ENCODE data around the gene MCCC2.
"Not testable (repeated sequence)": the region's sequence is repeated elsewhere in the genome, so short reads cannot be mapped to it uniquely, and the experiment has no call there.

Gene MCCC2

DNA sequence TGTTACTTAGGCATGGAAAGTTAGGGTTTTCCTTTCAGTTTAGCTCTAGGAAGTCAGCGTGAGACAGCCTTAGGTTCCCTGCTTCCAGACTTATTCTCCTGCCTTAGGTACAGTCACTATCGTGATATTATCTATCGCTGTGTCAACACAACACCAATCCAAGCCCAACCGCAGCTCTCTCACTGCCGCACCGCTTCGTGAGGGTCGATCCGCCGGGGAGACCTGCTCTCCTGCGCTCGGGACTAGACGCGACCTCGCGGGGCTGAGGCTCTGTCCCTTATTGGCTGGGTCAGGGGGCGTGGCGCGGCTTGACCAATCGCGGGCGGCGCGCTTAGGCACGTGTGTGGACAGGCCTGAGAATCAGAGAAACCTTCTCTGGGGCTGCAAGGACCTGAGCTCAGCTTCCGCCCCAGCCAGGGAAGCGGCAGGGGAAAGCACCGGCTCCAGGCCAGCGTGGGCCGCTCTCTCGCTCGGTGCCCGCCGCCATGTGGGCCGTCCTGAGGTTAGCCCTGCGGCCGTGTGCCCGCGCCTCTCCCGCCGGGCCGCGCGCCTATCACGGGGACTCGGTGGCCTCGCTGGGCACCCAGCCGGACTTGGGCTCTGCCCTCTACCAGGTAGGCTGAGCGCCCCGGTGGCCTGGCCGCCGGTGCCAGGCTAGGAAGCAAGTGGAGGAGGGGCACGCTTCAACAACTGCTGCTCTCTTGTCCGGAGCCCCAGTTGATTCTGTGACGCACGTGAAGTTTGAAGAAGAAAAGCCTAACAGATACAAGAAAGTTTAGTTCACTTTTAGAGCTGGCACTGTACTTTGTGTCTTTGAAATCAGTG, at the start of gene MCCC2:
MCCC2 (plus strand) TSS at position 400 of the 825 bp plus-strand sequence; CDS start at position 486, 86 bp downstream.
- DNase-seq: peak; percentile 84

DNA sequence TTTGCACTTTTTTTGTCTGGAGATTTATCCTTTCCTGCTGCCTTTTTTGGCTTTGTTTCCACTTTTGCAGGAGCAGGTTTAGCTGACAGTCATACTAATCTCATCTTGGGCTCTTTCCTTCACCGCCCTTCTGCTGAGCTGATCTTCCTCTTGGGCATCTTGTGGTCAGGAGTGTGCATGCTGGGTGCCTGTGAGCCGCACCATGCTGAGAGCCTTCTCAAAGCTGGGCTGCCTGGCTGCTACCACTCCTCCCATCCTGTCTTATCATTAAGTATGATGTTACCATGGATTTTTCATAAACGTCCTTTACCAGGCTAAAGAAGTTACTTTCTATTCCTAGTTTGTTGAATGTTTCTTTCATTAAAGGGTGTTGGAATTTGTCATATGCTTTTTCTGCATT, 49.5 kb upstream of the MCCC2 start:
- DNase-seq: no peak

DNA sequence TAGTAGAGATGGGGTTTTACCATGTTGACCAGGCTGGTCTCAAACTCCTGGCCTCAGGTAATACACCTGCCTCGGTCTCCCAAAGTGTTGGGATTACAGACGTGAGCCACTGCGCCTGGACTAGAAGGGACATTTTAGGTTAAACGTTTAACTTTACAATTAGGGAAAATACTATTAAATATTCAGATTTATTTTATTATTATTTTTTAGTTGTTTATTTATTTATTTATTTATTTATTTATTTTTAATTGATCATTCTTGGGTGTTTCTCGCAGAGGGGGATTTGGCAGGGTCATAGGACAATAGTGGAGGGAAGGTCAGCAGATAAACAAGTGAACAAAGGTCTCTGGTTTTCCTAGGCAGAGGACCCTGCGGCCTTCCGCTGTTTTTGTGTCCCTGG, 36.3 kb upstream of the MCCC2 start:
- not testable (repeated sequence) for DNase-seq

DNA sequence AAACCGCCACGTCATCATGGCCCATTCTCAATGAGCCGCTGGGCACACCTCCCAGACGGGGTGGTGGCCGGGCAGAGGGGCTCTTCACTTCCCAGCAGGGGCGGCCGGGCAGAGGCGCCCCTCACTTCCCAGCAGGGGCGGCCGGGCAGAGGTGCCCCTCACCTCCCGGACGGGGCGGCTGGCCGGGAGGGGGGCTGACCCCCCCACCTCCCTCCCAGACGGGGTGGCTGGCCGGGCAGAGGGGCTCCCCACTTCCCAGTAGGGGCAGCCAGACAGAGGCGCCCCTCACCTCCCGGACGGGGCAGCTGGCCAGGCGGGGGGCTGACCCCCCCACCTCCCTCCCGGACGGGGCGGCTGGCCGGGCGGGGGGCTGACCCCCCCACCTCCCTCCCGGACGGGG, 35.6 kb upstream of the MCCC2 start:
- DNase-seq: not testable (repeated sequence)

DNA sequence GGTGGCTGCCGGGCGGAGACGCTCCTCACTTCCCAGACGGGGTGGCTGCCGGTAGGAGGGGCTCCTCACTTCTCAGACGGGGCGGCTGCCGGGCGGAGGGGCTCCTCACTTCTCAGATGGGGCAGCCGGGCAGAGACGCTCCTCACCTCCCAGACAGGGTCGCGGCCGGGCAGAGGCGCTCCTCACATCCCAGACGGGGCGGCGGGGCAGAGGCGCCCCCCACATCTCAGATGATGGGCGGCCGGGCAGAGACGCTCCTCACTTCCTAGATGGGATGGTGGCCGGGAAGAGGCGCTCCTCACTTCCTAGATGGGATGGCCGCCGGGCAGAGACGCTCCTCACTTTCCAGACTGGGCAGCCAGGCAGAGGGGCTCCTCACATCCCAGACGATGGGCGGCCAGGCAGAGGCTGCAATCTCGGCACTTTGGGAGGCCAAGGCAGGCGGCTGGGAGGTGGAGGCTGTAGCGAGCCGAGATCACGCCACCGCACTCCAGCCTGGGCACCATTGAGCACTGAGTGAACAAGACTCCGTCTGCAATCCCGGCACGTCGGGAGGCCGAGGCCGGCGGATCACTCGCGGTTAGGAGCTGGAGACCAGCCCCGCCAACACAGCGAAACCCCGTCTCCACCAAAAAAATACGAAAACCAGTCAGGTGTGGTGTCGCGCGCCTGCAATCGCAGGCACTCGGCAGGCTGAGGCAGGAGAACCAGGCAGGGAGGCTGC, 35.0 kb upstream of the MCCC2 start:
- not testable (repeated sequence) for DNase-seq

DNA sequence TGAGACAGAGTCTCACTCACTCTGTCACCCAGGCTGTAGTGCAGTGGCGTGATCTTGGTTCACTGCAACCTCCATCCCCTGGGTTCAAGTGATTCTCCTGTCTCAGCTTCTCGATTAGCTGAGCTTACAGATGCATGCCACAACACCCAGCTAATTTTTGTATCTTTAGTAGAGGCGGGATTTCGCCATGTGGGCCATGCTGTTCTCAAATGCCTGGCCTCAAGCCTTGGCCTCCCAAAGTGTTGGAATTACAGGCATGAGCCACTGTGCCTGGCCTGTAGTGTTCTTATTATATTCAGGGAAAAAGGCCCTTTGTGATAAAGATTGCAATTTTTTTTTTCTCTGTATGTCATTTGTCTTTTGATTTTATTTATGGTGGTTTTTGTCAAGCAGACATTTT, 24.0 kb upstream of the MCCC2 start:
- no peak for DNase-seq

DNA sequence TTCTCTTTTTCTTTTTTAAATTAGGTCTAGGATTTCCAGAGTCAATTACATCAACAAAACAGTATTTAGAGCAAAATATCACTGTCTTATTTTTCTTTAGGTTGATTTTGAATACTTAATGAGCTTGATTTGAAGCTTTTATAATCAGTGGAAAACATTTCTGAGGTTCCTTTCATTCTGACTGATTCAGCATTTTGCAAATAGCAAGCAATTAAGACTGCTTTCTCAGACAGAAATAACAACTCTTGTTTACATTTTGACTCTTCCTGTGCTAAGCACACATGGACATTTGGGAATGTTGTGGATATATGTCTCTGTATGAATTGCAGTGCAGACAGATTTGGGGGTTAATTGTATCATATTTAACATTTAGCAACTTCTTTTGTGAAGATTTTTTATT, 22.2 kb upstream of the MCCC2 start:
- no peak for DNase-seq

DNA sequence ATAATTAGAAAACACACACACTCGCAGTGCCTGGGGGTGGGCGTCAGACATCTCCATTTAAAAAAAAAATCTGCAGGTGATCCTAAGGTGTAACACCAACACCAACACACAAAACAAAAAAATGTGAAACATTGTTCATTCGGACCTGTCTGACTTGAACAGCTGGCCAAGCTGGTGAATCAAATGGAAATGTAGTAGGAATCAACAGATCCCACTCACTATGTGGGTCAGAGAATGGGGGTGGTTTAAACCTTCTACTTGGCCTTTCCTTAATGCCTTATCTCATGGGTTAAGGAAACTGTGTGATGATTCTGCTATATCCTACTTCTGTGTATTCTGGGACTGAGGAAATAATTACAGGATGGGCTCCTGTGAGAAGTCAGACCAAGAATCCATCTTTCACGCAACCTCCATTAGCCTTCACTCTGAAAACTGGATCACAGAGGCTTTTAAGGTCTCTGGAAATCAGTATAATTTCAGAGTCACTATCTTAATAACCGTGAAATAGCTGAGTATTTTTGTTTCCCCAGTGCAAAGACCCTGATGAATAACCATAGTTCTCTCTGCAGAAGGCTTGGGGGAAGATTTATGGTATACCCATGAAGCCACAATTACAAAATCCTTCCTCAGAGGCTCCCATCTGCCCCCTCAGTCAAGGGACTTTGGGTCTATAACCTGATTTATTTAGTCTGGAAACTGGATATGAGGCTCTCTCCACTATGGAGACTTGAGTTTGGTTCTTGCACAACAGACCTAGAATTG, 17.2 kb upstream of the MCCC2 start:
- no peak for DNase-seq

DNA sequence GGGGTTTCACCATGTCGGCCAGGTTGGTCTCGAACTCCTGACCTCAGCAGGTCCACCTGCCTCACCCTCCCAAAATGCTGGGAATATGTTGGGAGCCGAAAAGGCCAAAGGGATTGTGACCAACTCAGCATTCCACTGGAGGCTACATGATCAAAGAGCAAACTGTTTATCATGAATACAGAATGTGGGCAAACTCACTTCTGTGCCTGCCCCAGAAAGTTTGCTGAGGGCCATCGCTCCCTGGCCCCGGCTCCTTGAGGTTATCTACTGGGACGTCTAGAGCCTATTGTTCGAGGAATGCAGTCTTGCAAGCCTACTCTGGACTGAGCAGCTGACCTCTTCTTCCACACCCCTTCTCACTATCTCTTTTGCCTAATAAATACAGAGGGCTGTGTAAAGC, 15.3 kb upstream of the MCCC2 start:
- not testable (repeated sequence) for DNase-seq

DNA sequence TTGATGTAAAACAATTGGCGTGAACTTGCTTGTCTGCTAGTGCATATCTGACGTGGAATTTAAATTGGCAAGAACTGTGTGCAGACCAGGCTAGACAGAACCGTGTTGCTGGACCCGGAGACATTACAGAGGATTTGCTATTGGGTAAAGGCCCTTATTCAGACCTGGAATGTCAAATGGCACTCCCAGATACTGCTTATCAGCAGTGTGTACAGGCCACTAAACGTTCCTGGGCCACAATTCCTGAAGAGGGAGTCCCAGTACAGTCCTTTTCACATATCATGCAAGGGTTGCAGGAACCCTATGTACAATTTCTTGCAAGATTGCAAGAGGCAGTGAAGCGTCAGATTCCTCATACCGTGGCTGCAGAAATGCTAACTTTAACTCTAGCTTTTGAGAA, 13.5 kb upstream of the MCCC2 start:
- no peak for DNase-seq

DNA sequence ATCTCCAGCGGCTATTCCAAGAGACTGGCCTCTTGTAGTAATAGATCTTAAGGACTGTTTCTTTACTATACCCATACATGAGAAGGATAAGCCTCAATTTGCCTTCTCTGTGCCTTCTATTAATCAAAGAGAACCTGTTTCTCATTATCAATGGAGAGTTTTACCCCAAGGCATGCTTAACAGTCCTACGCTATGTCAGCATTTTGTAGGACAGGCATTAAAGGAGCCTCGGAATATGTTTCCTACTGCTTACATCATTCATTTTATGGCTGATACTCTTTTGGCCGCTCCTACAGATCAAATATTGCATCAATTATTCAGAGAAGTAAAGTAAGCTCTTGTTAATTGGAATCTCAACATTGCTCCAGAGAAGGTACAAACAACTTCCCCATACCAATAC, 11.6 kb upstream of the MCCC2 start:
- not testable (repeated sequence) for DNase-seq

DNA sequence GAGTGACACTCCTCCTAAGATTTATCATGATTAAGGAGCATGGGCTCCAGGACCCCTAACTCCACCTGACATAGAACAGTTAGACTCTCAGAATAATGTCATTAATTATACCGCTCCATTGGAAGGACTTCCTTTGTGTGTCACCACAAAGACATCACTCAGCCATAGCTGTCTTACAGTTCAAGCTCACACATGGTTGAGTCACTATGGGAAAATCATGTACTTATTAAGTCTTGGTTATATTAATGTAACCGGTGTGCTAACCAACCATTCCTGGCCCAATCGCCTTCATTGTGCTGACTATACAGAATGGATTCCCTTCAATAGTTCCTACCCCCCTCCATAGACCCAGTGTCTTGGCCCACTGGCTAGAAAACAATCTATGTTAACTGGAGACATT, 10.9 kb upstream of the MCCC2 start:
- no peak for DNase-seq

DNA sequence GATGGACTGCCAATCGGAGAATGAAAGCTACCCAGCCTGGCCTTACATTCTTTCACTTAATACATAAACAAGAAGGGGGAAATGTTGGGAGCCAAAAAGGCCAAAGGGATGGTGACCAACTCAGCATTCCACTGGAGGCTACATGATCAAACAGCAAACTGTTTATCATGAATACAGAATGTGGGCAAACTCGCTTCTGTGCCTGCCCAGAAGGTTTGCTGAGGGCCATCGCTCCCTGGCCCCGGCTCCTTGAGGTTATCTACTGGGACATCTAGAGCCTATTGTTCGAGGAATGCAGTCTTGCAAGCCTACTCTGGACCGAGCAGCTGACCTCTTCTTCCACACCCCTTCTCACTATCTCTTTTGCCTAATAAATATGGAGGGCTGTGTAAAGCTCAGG, 9.3 kb upstream of the MCCC2 start:
- not testable (repeated sequence) for DNase-seq

DNA sequence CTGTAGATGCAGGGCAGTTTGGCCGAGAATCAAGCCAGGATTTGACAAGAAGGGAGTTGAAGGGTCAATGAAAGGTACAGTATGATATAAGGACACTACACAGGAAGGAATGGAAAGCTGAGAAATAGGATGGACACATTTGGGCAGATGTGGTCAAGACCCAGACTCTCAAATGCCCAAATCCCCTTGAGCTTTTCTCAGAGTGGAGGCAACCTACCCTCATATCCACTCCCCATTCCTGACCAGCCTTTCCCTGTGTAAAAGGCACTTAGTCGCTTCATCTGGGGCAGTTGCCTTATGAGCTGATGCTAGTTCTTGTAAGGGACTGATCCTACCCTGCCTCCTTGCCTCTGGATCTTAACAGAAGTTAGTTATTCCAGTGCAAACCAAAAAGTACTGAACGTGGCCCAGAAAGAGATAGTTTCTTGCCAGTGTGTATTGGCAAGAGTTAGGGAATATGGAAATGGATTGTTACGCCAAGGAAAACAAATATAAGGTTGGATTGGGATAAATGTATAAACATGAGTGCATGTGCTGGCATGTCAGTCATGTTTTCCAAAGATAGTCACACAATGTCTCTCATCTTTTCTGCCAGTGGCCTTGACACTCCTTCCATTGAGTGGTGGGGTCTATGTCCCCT, 4.1 kb upstream of the MCCC2 start:
- DNase-seq: no peak

DNA sequence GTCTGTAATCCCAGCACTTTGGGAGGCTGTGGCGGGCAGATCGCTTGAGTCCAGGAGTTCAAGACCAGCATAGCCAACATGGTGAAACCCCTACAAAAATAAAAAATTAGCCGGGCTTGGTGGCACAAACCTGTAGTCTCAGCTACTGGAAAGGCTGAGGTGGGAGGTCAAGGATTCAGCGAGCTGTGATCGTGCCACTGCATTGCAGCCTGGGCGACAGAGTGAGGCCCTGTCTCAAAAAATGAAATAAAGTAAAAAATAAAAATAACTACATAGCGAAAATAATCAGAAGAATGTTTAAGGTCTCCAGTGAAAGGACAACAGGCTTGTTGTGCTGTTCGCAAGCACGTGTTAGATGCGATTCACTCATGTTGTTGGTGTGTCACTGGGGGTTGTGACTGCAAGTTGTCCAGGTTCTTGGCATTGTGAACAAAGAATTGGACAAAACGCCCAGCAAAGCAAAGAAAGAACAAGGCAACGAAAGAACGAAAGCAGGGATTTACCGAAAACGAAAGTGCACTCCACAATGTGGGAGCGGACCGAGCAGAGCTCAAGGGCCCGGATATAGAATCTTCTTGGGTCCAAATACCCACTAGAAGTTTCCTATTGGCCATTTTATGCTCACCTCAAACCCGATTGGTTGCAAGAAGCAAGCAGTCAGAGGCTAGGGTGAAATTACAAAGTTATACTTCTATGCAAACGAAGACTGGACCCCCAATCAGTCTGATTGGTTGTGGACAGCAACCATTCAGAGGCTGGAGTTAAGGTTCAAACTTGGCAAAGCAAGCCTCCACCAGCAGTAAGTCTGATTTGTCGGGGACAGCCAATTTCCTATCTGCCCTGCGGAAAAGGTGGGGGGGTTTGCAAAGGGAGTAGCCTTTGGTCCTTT, 844 bp upstream of the MCCC2 start:
- no peak for DNase-seq

DNA sequence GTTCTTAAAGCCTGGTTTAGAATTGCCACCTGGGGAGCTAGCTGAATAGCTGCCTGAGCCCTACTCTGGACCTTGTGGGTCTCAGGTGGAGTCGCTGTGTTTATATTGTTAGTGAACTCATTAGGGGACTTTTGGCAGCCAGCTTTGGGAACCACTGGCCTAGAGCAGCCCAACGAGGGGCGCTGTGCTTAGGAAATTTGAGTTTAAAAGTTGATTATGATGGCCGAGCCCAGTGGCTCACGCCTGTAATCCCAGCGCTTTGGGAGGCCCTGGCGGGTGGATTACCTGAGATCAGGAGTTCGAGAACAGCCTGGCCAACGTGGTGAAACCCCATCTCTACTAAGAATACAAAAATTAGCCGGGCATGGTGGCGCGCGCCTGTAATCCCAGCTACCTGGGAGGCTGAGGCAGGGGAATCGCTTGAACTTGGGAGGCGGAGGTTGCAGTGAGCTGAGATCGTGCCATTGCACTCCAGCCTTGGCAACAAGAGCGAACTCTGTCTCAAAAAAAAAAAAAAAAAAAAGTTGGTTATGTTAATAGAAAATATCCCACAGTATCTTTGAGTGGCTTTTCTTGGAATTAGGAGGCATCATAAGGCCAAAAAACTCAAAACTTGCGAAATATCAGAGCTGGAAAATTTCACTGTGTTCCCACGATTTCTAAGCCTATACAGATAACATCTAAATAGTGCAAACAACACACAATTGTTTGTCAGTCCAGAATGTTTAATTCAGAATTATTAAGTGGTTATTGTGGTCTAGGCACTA, 809 bp downstream of the MCCC2 start:
- DNase-seq: no peak

DNA sequence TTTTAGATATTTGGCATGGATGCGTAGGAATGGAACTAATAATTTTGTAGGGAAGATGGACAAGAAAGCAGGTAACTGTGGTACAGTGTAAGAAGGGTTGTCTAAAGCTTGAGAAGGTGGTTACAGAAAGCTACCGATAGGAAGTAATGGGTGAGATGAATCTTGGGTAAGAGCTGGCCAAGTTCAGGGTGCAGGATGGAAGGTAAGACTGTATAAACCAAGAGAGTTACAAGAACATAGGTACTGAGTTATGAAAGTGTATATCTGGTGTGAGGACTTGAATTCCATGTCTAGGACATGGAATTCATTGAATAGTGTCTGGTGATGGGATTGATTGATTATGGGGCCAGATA, 1.4 kb downstream of the MCCC2 start:
- DNase-seq: no peak

DNA sequence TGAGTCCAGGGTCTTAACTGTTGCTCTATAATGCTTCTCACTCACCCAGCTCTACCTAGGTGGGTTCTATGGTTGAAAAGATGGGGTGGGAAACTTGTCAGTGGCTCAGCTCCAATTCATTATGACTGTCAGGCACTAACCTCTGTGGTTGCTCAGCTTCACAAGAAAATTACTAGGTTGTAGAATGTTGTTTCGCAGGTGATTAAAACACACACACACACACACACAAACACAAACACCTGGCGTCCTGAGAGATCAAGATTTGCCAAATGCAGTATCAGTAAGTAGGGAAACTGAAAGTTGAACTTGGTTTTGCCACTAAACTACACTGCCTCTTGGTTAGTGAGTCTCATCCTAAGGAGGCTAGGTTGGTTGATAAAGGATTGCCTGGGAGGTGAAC, 2.8 kb downstream of the MCCC2 start:
- DNase-seq: no peak

DNA sequence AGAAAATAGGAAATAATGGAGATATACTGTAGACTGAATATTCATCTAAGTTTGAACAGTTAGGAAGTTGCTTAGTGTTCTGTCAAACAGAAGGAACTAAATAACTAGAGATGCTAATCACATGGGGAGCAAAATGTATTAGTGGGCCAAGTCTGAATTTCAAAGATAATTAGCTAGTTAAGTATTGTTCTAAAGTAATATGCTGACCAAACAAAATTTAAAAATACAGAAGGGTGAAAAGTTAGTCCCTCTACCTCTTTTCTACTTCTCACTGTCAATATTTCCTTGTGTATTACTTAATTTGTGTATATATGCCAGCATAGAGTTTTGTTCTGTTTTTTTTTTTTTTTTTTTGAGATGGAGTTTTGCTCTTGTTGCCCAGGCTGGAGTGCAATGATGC, 4.0 kb downstream of the MCCC2 start:
- no peak for DNase-seq

DNA sequence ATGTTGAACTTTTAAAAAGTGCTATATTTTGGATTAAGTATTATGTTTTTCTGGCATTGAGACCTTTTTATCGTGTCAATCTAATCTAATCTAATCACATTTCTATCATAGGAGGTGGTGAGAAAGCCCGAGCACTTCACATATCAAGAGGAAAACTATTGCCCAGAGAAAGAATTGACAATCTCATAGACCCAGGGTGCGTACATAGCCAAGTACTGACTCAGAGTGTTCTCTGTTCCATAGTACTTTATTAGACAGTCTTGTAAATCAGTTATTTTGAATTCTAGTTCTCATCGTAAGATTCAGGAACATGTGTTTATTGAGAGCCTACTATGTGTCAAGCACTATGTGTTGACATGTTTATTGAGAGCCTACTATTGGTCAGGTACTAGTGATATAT, 9.0 kb downstream of the MCCC2 start:
- DNase-seq: no peak

DNA sequence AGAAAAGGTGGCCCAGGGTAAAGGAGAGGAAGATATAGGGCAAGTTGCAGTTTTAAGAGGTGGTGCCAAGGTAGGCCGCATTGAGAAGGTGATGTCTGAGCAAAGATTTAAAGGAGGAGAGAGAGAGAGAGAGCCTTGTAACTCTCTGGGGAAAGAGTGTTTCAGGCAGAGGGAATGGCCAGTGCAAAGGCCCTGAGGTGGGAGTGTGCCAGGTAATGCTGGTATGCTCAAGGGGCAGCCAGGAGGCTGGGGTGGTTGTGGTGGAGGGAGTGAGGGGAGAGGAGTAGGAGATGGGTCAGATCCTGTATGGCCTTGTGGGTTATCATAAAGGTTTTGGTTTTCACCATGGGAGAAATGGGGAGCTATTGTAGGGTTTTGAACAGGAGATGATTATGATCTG, 9.9 kb downstream of the MCCC2 start:
- no peak for DNase-seq
